A673 (cell line): ENCODE measurements around the gene RAB44. TPM values are rescaled to one million over a fixed set of nuclear protein-coding genes. Genes with fewer than 3 reads are reported as not detected.

Experiments
- BruUV-seq: library from RNA; stranded (reverse); fragments of 400-500 nt; replicated peaks from 2 replicates; lab custom pipeline; 2021; lab: Mats Ljungman, UMichigan
- CTCF ChIA-PET: fragments of 300-600 bp; sonication (Branson Sonifier 250); formaldehyde crosslinking; loops from one replicate; lab custom pipeline; 2022; ENCODE audit warnings: antibody characterized with exemption; lab: Charles Lee
- POLR2A ChIA-PET: fragments of 300-600 bp; sonication (Branson Sonifier 250); formaldehyde crosslinking; loops from one replicate; lab custom pipeline; 2022; ENCODE audit warnings: antibody characterized with exemption; ENCODE audit not compliant: low non-redundant PET; lab: Charles Lee
- DNase-seq: peaks from one replicate; pipeline ENCODE4 v3.0.0-alpha.2; 2015; ENCODE audit warnings: low spot score
- H3K27ac ChIP-seq: fragments of 200-600 bp; sonication (generic); 2 replicates; pipeline ENCODE4 v1.5.1; 2016; ENCODE audit warnings: mixed run types, low read depth, mild to moderate bottlenecking, mixed read lengths, antibody characterized with exemption, low read length; ENCODE audit not compliant: poor library complexity, severe bottlenecking
- H3K27me3 ChIP-seq: fragments of 200-600 bp; sonication (generic); replicated peaks from 2 replicates; pipeline ENCODE4 v1.6.1; 2017; ENCODE audit warnings: mixed run types, low read depth, mild to moderate bottlenecking, mixed read lengths, antibody characterized with exemption, low read length; ENCODE audit not compliant: insufficient read depth, poor library complexity
- H3K36me3 ChIP-seq: fragments of 200-600 bp; sonication (generic); 2 replicates; pipeline ENCODE4 v1.6.1; 2016; ENCODE audit warnings: mixed run types, mild to moderate bottlenecking, mixed read lengths, antibody characterized with exemption, low read length; ENCODE audit not compliant: insufficient read depth, poor library complexity, severe bottlenecking
- H3K4me1 ChIP-seq: fragments of 200-600 bp; sonication (generic); 2 replicates; pipeline ENCODE4 v1.6.1; 2017; ENCODE audit warnings: mixed run types, mild to moderate bottlenecking, mixed read lengths, antibody characterized with exemption, low read length; ENCODE audit not compliant: insufficient read depth, poor library complexity, severe bottlenecking
- H3K4me3 ChIP-seq: fragments of 200-600 bp; sonication (generic); 2 replicates; pipeline ENCODE4 v1.5.1; 2016; ENCODE audit warnings: low read depth, mixed run types, mild to moderate bottlenecking, mixed read lengths, low read length; ENCODE audit not compliant: poor library complexity, severe bottlenecking
- H3K9me3 ChIP-seq: fragments of 200-600 bp; sonication (generic); 2 replicates; pipeline ENCODE4 v1.6.1; 2016; ENCODE audit warnings: mixed run types, low read depth, mild to moderate bottlenecking, mixed read lengths, antibody characterized with exemption, low read length; ENCODE audit not compliant: poor library complexity, severe bottlenecking
- CTCF ChIP-seq: fragments of 300-800, 200-600 bp; sonication (generic); conservative IDR thresholded peaks from 2 replicates; pipeline ENCODE4 v1.5.1; 2017; ENCODE audit warnings: low read depth, mild to moderate bottlenecking, antibody characterized with exemption, low read length, moderate library complexity, mixed read lengths
- EZH2 ChIP-seq: fragments of 200-600 bp; sonication (generic); IDR thresholded peaks from 2 replicates; pipeline ENCODE4 v1.6.1; 2017; ENCODE audit warnings: borderline replicate concordance, low read depth, mild to moderate bottlenecking, mixed read lengths, antibody characterized with exemption, low read length; ENCODE audit not compliant: poor library complexity, severe bottlenecking
- intact Hi-C: fragments of 100-400 bp; cut with micrococcal nuclease; formaldehyde crosslinking; loops from one replicate; pipeline ENCODE4 v1.10.0; 2022; ENCODE audit not compliant: unreplicated experiment
- total RNA-seq: library from RNA; stranded (reverse); gene quantifications from 2 replicates; pipeline ENCODE4 v1.2.3, GENCODE V29; 2021

The RAB44 gene
- total RNA-seq, 1 experiment from 2014 or later, result not detected

DNA sequence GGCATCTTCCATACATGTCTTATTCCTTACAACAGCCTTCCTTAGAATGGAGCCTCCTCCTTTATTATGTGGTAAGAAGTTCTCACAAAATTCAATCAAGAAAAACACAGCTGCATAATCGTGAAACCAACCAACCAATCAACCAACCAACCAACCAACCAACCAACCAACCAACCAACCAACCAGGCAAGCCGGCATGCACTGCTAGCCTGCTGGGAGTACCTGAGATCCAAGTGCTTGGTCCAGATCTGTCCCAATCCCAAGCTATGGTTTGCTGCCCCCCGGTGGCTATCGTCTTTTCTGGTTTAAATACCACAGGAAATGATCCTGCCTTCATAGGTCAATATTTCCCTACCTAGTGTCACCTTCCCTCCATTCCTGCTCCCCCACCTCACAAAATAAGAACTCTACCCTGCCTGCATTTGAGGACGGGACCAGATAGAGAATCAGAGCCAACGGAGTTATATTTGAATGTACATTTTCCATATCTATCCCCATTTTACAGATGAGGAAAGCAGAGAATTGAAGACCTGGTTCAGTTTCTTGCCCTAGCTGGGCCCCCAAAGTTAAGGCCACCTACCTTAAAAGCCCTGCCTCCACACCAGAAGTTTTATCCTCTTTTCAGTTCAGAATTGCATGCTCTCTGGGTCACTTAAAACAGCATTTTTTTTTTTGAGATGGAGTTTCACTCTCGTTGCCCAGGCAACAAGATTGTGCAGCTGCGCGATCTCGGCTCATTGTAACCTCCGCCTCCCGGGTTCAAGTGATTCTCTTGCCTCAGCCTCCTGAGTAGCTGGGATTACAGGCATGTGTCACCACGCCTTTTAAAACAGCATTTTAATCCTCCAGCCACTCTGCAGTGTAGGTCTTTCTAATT, 27.1 kb downstream of the RAB44 start:
- TF ChIP-seq EZH2 (no peak), CTCF (peak; percentile 66)
- intact Hi-C loops, result loop anchor here (1.0 kb wide), 1 partner anchor 101 kb away; no protein-coding TSS in a partner anchor
- H3K9me3 ChIP-seq, result no peaks in the 10 kb centered on the region
- DNase-seq, result peak; percentile 58
- no peak overlapping the region for H3K4me3 ChIP-seq
- H3K36me3 ChIP-seq, result no peaks in the 10 kb centered on the region
- H3K27ac ChIP-seq, result no peak overlapping the region
- no peaks in the 10 kb centered on the region for H3K27me3 ChIP-seq
- H3K4me1 ChIP-seq, result peaks cover 8% of the 10 kb centered on the region
- ChIA-PET POLR2A (no interaction called here), CTCF (interaction anchor here (1.0 kb wide), 1 partner anchor 110 kb away, joined by 5 read pairs; no protein-coding TSS in a partner anchor)
- no TSS peak for BruUV-seq

GRCh38 chr6:36725581-36725980, 28.0 kb downstream of the RAB44 start:
- no TSS peak for BruUV-seq
- DNase-seq, result no peak
- Histone ChIP-seq H3K27ac (no peak overlapping the region), H3K4me3 (no peak overlapping the region), H3K9me3 (no peaks in the 10 kb centered on the region), H3K27me3 (no peaks in the 10 kb centered on the region), H3K4me1 (peaks cover 8% of the 10 kb centered on the region), H3K36me3 (no peaks in the 10 kb centered on the region)
- intact Hi-C loops, result no loop called here
- ChIA-PET POLR2A (no interaction called here), CTCF (no interaction called here)
- no peak for TF ChIP-seq EZH2
- TF ChIP-seq CTCF, result no peak

GRCh38 chr6:36727505-36728021, 29.9 kb downstream of the RAB44 start:
- Histone ChIP-seq H3K4me1 (peaks cover 8% of the 10 kb centered on the region), H3K9me3 (no peaks in the 10 kb centered on the region), H3K36me3 (no peaks in the 10 kb centered on the region), H3K4me3 (no peak overlapping the region), H3K27ac (no peak overlapping the region), H3K27me3 (no peaks in the 10 kb centered on the region)
- TF ChIP-seq CTCF (no peak), EZH2 (no peak)
- no TSS peak for BruUV-seq
- intact Hi-C loops, result no loop called here
- CTCF ChIA-PET, result no interaction called here
- DNase-seq, result no peak
- POLR2A ChIA-PET, result no interaction called here
